Body of pancreas (tissue), 4 donors: ENCODE measurements around the gene TUBA1C.

Experiments used
- POLR2A ChIP-seq, 3 donors: fragments of 450-650 bp; IDR thresholded peaks; one replicate each; pipeline ENCODE4 v1.6.1; 2016; ENCODE audit warnings: antibody characterized with exemption in 3 of 3, mild to moderate bottlenecking in 2 of 3
- TF ChIP-seq, protein P1 (sequence below), 7 experiments: fragments of 450-650 bp in 4 of 7; fragments of 200-600 bp in 3 of 7; sonication (generic) in 3 of 7; IDR thresholded peaks; one replicate each; pipeline ENCODE4 v1.5.1; 2016 to 2019; ENCODE audit warnings: antibody characterized with exemption in 7 of 7

DNA sequence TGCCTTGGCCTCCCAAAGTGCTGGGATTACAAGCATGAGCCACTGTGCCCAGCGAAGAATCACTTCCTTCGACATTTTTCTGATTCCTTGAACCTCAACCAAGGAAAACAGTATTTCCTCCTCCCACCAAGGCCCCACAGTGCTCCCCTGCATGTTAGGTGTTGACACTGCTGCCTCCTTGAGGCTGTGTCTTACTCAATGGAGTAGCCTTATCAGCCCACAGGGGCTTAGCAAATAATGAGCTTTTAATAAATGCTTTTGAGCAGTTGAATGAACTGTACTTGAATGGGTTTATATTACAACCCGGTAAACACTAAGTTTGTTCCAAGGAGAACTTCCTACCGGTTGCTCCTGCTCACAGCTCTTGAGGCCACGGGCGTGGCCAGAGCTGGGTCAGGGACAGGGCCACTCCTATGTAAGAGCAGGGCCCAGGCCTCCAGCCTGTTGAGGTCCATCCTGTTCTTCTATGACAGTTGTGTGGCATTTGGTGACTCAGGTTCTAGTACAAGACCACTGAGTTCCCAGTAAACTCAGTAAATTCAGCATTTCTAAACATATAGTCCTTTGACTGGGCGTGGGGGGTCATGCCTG is 39.2 kb upstream of the TUBA1C start:
- TF ChIP-seq, protein P1, sequence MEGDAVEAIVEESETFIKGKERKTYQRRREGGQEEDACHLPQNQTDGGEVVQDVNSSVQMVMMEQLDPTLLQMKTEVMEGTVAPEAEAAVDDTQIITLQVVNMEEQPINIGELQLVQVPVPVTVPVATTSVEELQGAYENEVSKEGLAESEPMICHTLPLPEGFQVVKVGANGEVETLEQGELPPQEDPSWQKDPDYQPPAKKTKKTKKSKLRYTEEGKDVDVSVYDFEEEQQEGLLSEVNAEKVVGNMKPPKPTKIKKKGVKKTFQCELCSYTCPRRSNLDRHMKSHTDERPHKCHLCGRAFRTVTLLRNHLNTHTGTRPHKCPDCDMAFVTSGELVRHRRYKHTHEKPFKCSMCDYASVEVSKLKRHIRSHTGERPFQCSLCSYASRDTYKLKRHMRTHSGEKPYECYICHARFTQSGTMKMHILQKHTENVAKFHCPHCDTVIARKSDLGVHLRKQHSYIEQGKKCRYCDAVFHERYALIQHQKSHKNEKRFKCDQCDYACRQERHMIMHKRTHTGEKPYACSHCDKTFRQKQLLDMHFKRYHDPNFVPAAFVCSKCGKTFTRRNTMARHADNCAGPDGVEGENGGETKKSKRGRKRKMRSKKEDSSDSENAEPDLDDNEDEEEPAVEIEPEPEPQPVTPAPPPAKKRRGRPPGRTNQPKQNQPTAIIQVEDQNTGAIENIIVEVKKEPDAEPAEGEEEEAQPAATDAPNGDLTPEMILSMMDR (IDR thresholded peaks at IDR 0.05), result no peak
- no peak for TF ChIP-seq POLR2A (IDR thresholded peaks at IDR 0.05)
